T-helper 17 cell (primary cell): ENCODE results near the gene TGFB2. TPM values are rescaled to one million over a fixed set of nuclear protein-coding genes. Genes with fewer than 3 reads are reported as not detected.

Experiments used
- ATAC-seq: fragments of 150-1000 bp; cut with Tn5 transposase; 2 replicates; pipeline ENCODE4 v1.10.0; 2021; ENCODE audit warnings: mild to moderate bottlenecking, moderate library complexity
- DNase-seq, 3 donors: peaks; one replicate each; pipeline versions ENCODE4 v3.0.0 to v3.0.0-alpha.2; 2020 to 2021
- H3K9me3 ChIP-seq: one replicate; pipeline ENCODE4 v1.7.0; 2013; ENCODE audit warnings: low read length, mild to moderate bottlenecking; ENCODE audit not compliant: control insufficient read depth, poor library complexity, severe bottlenecking
- H3K27ac Mint-ChIP-seq: one replicate; pipeline ENCODE4 v1.8.0; 2022; ENCODE audit warnings: mild to moderate bottlenecking, moderate library complexity, mixed read lengths
- H3K27me3 Mint-ChIP-seq: one replicate; pipeline ENCODE4 v1.8.0; 2022; ENCODE audit warnings: mixed read lengths
- H3K36me3 Mint-ChIP-seq: one replicate; pipeline ENCODE4 v1.8.0; 2022; ENCODE audit warnings: low read depth, mixed read lengths
- H3K4me1 Mint-ChIP-seq: one replicate; pipeline ENCODE4 v1.8.0; 2022; ENCODE audit warnings: mild to moderate bottlenecking, mixed read lengths
- H3K4me3 Mint-ChIP-seq: one replicate; pipeline ENCODE4 v1.8.0; 2022; ENCODE audit warnings: mild to moderate bottlenecking, moderate library complexity, mixed read lengths
- total RNA-seq, 4 donors: library from RNA in 2 of 4; stranded (reverse) in 2 of 4; gene quantifications; one replicate each; pipeline ENCODE4 v1.2.3 and lab custom pipeline; 2022 to 2026

TGFB2 gene
- total RNA-seq, 2 donors from 2014 or later = 0.17 to 3.0 TPM

GRCh38 chr1:218371927-218372672, 27.0 kb downstream of the TGFB2 start:
- DNase-seq (no peak), ATAC-seq (no peak)
- Mint-ChIP-seq H3K27ac (no peak overlapping the region), H3K4me3 (no peak overlapping the region), H3K4me1 (peaks cover 2% of the 10 kb centered on the region), H3K27me3 (peaks cover 41% of the 10 kb centered on the region), H3K36me3 (peaks cover 2% of the 10 kb centered on the region)
- H3K9me3 ChIP-seq = no peaks in the 10 kb centered on the region

- Mint-ChIP-seq H3K27ac (no peak overlapping the region), H3K4me3 (no peak overlapping the region), H3K36me3 (no peaks in the 10 kb centered on the region), H3K4me1 (peaks cover 7% of the 10 kb centered on the region), H3K27me3 (peaks cover 41% of the 10 kb centered on the region)
- no peak for DNase-seq
- H3K9me3 ChIP-seq = no peaks in the 10 kb centered on the region
- no peak for ATAC-seq
Measured at GRCh38 chr1:218374401-218375353, 29.5 kb downstream of the TGFB2 start.

- Mint-ChIP-seq H3K4me3 (no peak overlapping the region), H3K27me3 (peaks cover 48% of the 10 kb centered on the region), H3K36me3 (no peaks in the 10 kb centered on the region), H3K4me1 (peaks cover 7% of the 10 kb centered on the region), H3K27ac (peak overlapping the region; percentile 21)
- H3K9me3 ChIP-seq = no peaks in the 10 kb centered on the region
- no peak for ATAC-seq
- DNase-seq = no peak
Measured at GRCh38 chr1:218376722-218377121, 31.6 kb downstream of the TGFB2 start.

GRCh38 chr1:218377143-218377660, 32.1 kb downstream of the TGFB2 start:
- ATAC-seq (peak; percentile 96), DNase-seq (peak in 1 of 3 donors; percentile 11)
- H3K9me3 ChIP-seq = no peaks in the 10 kb centered on the region
- H3K4me1 Mint-ChIP-seq = peaks cover 7% of the 10 kb centered on the region
- H3K27me3 Mint-ChIP-seq = peaks cover 44% of the 10 kb centered on the region
- H3K27ac Mint-ChIP-seq = peak overlapping the region; percentile 21
- H3K36me3 Mint-ChIP-seq = no peaks in the 10 kb centered on the region
- H3K4me3 Mint-ChIP-seq = peak overlapping the region; percentile 59

- H3K4me3 Mint-ChIP-seq = no peak overlapping the region
- no peaks in the 10 kb centered on the region for H3K36me3 Mint-ChIP-seq
- H3K4me1 Mint-ChIP-seq = peaks cover 7% of the 10 kb centered on the region
- no peak for ATAC-seq
- DNase-seq = no peak
- no peak overlapping the region for H3K27ac Mint-ChIP-seq
- no peaks in the 10 kb centered on the region for H3K9me3 ChIP-seq
- peaks cover 41% of the 10 kb centered on the region for H3K27me3 Mint-ChIP-seq
Measured at GRCh38 chr1:218380125-218380977, 35.2 kb downstream of the TGFB2 start.

GRCh38 chr1:218382261-218382660, 37.1 kb downstream of the TGFB2 start:
- peaks cover 36% of the 10 kb centered on the region for H3K27me3 Mint-ChIP-seq
- H3K36me3 Mint-ChIP-seq = no peaks in the 10 kb centered on the region
- ATAC-seq (no peak), DNase-seq (no peak)
- H3K4me1 Mint-ChIP-seq = peaks cover 4% of the 10 kb centered on the region
- no peak overlapping the region for H3K27ac Mint-ChIP-seq
- no peaks in the 10 kb centered on the region for H3K9me3 ChIP-seq
- no peak overlapping the region for H3K4me3 Mint-ChIP-seq

GRCh38 chr1:218383051-218383450, 37.9 kb downstream of the TGFB2 start:
- no peak for DNase-seq
- H3K4me1 Mint-ChIP-seq = no peaks in the 10 kb centered on the region
- H3K9me3 ChIP-seq = no peaks in the 10 kb centered on the region
- no peak for ATAC-seq
- no peaks in the 10 kb centered on the region for H3K36me3 Mint-ChIP-seq
- H3K27ac Mint-ChIP-seq = no peak overlapping the region
- H3K27me3 Mint-ChIP-seq = peaks cover 41% of the 10 kb centered on the region
- H3K4me3 Mint-ChIP-seq = no peak overlapping the region

- ATAC-seq (no peak), DNase-seq (no peak)
- H3K27me3 Mint-ChIP-seq = peaks cover 47% of the 10 kb centered on the region
- H3K4me3 Mint-ChIP-seq = no peak overlapping the region
- no peaks in the 10 kb centered on the region for H3K9me3 ChIP-seq
- no peaks in the 10 kb centered on the region for H3K4me1 Mint-ChIP-seq
- no peak overlapping the region for H3K27ac Mint-ChIP-seq
- H3K36me3 Mint-ChIP-seq = no peaks in the 10 kb centered on the region
Measured at GRCh38 chr1:218383681-218384080, 38.5 kb downstream of the TGFB2 start.

GRCh38 chr1:218384581-218384993, 39.5 kb downstream of the TGFB2 start:
- no peaks in the 10 kb centered on the region for H3K9me3 ChIP-seq
- peaks cover 54% of the 10 kb centered on the region for H3K27me3 Mint-ChIP-seq
- no peaks in the 10 kb centered on the region for H3K36me3 Mint-ChIP-seq
- DNase-seq (no peak), ATAC-seq (no peak)
- no peak overlapping the region for H3K4me3 Mint-ChIP-seq
- H3K4me1 Mint-ChIP-seq = no peaks in the 10 kb centered on the region
- H3K27ac Mint-ChIP-seq = no peak overlapping the region

- DNase-seq = no peak
- no peaks in the 10 kb centered on the region for H3K9me3 ChIP-seq
- no peak overlapping the region for H3K4me3 Mint-ChIP-seq
- no peak for ATAC-seq
- no peaks in the 10 kb centered on the region for H3K4me1 Mint-ChIP-seq
- H3K27ac Mint-ChIP-seq = no peak overlapping the region
- H3K36me3 Mint-ChIP-seq = no peaks in the 10 kb centered on the region
- H3K27me3 Mint-ChIP-seq = peaks cover 30% of the 10 kb centered on the region
Measured at GRCh38 chr1:218388591-218388990, 43.5 kb downstream of the TGFB2 start.

GRCh38 chr1:218390618-218391017, 45.5 kb downstream of the TGFB2 start:
- ATAC-seq = no peak
- Mint-ChIP-seq H3K4me3 (no peak overlapping the region), H3K27me3 (peaks cover 18% of the 10 kb centered on the region), H3K4me1 (no peaks in the 10 kb centered on the region), H3K36me3 (no peaks in the 10 kb centered on the region), H3K27ac (no peak overlapping the region)
- no peak for DNase-seq
- H3K9me3 ChIP-seq = no peaks in the 10 kb centered on the region

GRCh38 chr1:218392780-218393179, 47.6 kb downstream of the TGFB2 start:
- peaks cover 20% of the 10 kb centered on the region for H3K27me3 Mint-ChIP-seq

More at GRCh38 chr1:218392780-218393179, 47.6 kb downstream of the TGFB2 start:
- no peak for DNase-seq
- H3K4me3 Mint-ChIP-seq = no peak overlapping the region
- no peak for ATAC-seq
- H3K36me3 Mint-ChIP-seq = no peaks in the 10 kb centered on the region
- no peaks in the 10 kb centered on the region for H3K4me1 Mint-ChIP-seq
- H3K9me3 ChIP-seq = no peaks in the 10 kb centered on the region
- H3K27ac Mint-ChIP-seq = no peak overlapping the region
